IMR-90 (cell line): Measurements from ENCODE around the gene CABCOCO1.

Experiments
- CTCF ChIP-seq: conservative IDR thresholded peaks from 2 replicates; pipeline ENCODE4 v1.5.1; 2012; ENCODE audit warnings: mild to moderate bottlenecking, low read depth, low read length, improper control_type of control experiment
- FOS ChIP-seq: fragments of 150-350 bp; IDR thresholded peaks from 2 replicates; pipeline ENCODE4 v1.6.1; 2016; ENCODE audit warnings: low read depth, low read length
- POLR2A ChIP-seq: IDR thresholded peaks from 2 replicates; pipeline ENCODE4 v1.6.1; 2012; ENCODE audit warnings: mild to moderate bottlenecking, low read depth, low read length
- RAD21 ChIP-seq: IDR thresholded peaks from 2 replicates; pipeline ENCODE4 v1.6.1; 2012; ENCODE audit warnings: low read length, improper control_type of control experiment
- RCOR1 ChIP-seq: IDR thresholded peaks from 2 replicates; pipeline ENCODE4 v1.6.1; 2012; ENCODE audit warnings: mild to moderate bottlenecking, low read length, improper control_type of control experiment; ENCODE audit not compliant: insufficient replicate concordance
- RFX5 ChIP-seq: IDR thresholded peaks from 2 replicates; pipeline ENCODE4 v1.8.0; 2012; ENCODE audit warnings: low read depth, mild to moderate bottlenecking, low read length, moderate library complexity
- SMC3 ChIP-seq: fragments of 150-350 bp; IDR thresholded peaks from 2 replicates; pipeline ENCODE4 v1.6.1; 2016; ENCODE audit warnings: low read depth, mild to moderate bottlenecking, antibody characterized with exemption, low read length, moderate library complexity

GRCh38 chr10:61613665-61614064 is 49.1 kb upstream of the CABCOCO1 start:
- TF ChIP-seq CTCF = no peak
- no peak for TF ChIP-seq FOS
- TF ChIP-seq RCOR1 = no peak
- TF ChIP-seq POLR2A = no peak
- TF ChIP-seq RAD21 = no peak
- TF ChIP-seq RFX5 = no peak
- TF ChIP-seq SMC3 = no peak
